H1 (cell line): ENCODE data around the gene GJD3. TPM values are rescaled to one million over a fixed set of nuclear protein-coding genes. Genes with fewer than 3 reads are reported as not detected.

Source experiments
- CTCF ChIA-PET: fragments of 300-600 bp; sonication (Branson Sonifier 250); formaldehyde crosslinking; loops from one replicate; lab custom pipeline; 2021; ENCODE audit not compliant: partially characterized antibody; lab: Charles Lee
- POLR2A ChIA-PET: fragments of 300-600 bp; sonication (Branson Sonifier 250); formaldehyde crosslinking; loops from one replicate; lab custom pipeline; 2021; ENCODE audit warnings: inconsistent platforms; ENCODE audit not compliant: partially characterized antibody; lab: Charles Lee
- DNase-seq, 2 experiments: peaks; one replicate each; pipeline versions ENCODE4 v3.0.0 to v3.0.0-alpha.2; 2010 to 2022; ENCODE audit warnings: low spot score in 2 of 2, low read depth in 1 of 2, mixed read lengths in 1 of 2
- FAIRE-seq: peaks from 2 replicates; lab custom pipeline; 2011; peaks lifted over from hg19 to GRCh38; lab: Jason Lieb, UNC
- H2AFZ ChIP-seq: 2 replicates; pipeline ENCODE4 v1.8.1; 2012; ENCODE audit warnings: low read length, inconsistent platforms
- H2AK5ac ChIP-seq: 2 replicates; pipeline ENCODE4 v1.6.1; 2013; ENCODE audit warnings: low read depth, low read length
- H2BK120ac ChIP-seq: replicated peaks from 2 replicates; pipeline ENCODE3; 2013; ENCODE audit warnings: low read depth, low read length, inconsistent platforms
- H2BK12ac ChIP-seq: 2 replicates; pipeline ENCODE4 v1.6.1; 2013; ENCODE audit warnings: low read depth, low read length
- H2BK15ac ChIP-seq: 2 replicates; pipeline ENCODE4 v1.6.1; 2013; ENCODE audit warnings: low read length
- H2BK20ac ChIP-seq: 2 replicates; pipeline ENCODE4 v1.6.1; 2013; ENCODE audit warnings: low read length
- H2BK5ac ChIP-seq: 2 replicates; pipeline ENCODE4 v1.6.1; 2013; ENCODE audit warnings: low read depth, low read length
- H3K14ac ChIP-seq: 2 replicates; pipeline ENCODE4 v1.6.1; 2013; ENCODE audit warnings: inconsistent platforms; ENCODE audit not compliant: insufficient read length
- H3K18ac ChIP-seq: 2 replicates; pipeline ENCODE4 v1.6.1; 2013; ENCODE audit warnings: low read length; ENCODE audit errors: extremely low read depth
- H3K23ac ChIP-seq: 2 replicates; pipeline ENCODE4 v1.6.1; 2013; ENCODE audit warnings: inconsistent platforms; ENCODE audit not compliant: insufficient read length
- H3K23me2 ChIP-seq: 2 replicates; pipeline ENCODE4 v1.6.1; 2013; ENCODE audit warnings: low read depth, low read length
- H3K27ac ChIP-seq: 2 replicates; pipeline ENCODE4 v1.6.1; 2011; ENCODE audit warnings: low read depth, low read length, inconsistent platforms
- H3K27me3 ChIP-seq, 4 experiments: replicated peaks in 1 of 4; 1 replicate in 1 of 4; 2 replicates in 3 of 4; pipeline versions ENCODE4 v1.6.1 to v1.8.1; 2011 to 2013; ENCODE audit warnings: low read length in 3 of 4, mild to moderate bottlenecking in 3 of 4, inconsistent platforms in 2 of 4, mixed read lengths in 2 of 4, moderate library complexity in 1 of 4; ENCODE audit not compliant: control insufficient read depth in 3 of 4, insufficient read depth in 3 of 4; ENCODE audit errors: extremely low read depth in 1 of 4
- H3K36me3 ChIP-seq, 4 experiments: 2 replicates each; pipeline versions ENCODE4 v1.6.1 to v1.8.1; 2011 to 2013; ENCODE audit warnings: mild to moderate bottlenecking in 4 of 4, low read length in 3 of 4, moderate library complexity in 2 of 4, control low read depth in 1 of 4, inconsistent platforms in 1 of 4; ENCODE audit not compliant: insufficient read depth in 4 of 4, control insufficient read depth in 2 of 4
- H3K4ac ChIP-seq: replicated peaks from 2 replicates; pipeline ENCODE3; 2013; ENCODE audit warnings: low read length, low read depth, mixed read lengths, inconsistent platforms; ENCODE audit not compliant: insufficient read length
- H3K4me1 ChIP-seq, 4 experiments: replicated peaks in 1 of 4; 1 replicate in 1 of 4; 2 replicates in 3 of 4; pipeline versions ENCODE4 v1.6.1 to v1.8.1; 2011 to 2013; ENCODE audit warnings: low read length in 3 of 4, inconsistent platforms in 2 of 4, mixed read lengths in 1 of 4; ENCODE audit not compliant: insufficient read depth in 4 of 4, control insufficient read depth in 3 of 4
- H3K4me2 ChIP-seq, 2 experiments: 2 replicates each; pipeline versions ENCODE4 v1.6.1 to v1.8.1; 2011 to 2013; ENCODE audit warnings: low read depth in 2 of 2, low read length in 2 of 2, control low read depth in 1 of 2, inconsistent platforms in 1 of 2, mild to moderate bottlenecking in 1 of 2; ENCODE audit not compliant: insufficient read depth in 1 of 2
- H3K4me3 ChIP-seq, 4 experiments: fragments of 200-600, 300-600 bp in 1 of 4; sonication (generic), shearing (Covaris generic), sonication (Bioruptor Twin) in 1 of 4; 2 replicates each; pipeline versions ENCODE4 v1.5.1 to v1.8.1; 2011 to 2016; ENCODE audit warnings: low read length in 4 of 4, low read depth in 3 of 4, control low read depth in 2 of 4, inconsistent platforms in 2 of 4, mild to moderate bottlenecking in 2 of 4, mixed read lengths in 1 of 4, moderate library complexity in 1 of 4; ENCODE audit not compliant: insufficient read depth in 2 of 4; ENCODE audit errors: extremely low read depth in 1 of 4
- H3K56ac ChIP-seq: replicated peaks from 2 replicates; pipeline ENCODE3; 2013; ENCODE audit warnings: low read depth, mild to moderate bottlenecking, mixed read lengths, low read length, inconsistent platforms; ENCODE audit not compliant: insufficient read length
- H3K79me1 ChIP-seq: 2 replicates; pipeline ENCODE4 v1.6.1; 2013; ENCODE audit warnings: low read depth, low read length, control low read depth
- H3K79me2 ChIP-seq, 2 experiments: 2 replicates each; pipeline versions ENCODE4 v1.6.1 to v1.8.1; 2012 to 2013; ENCODE audit warnings: low read length in 2 of 2, mild to moderate bottlenecking in 2 of 2, inconsistent platforms in 1 of 2; ENCODE audit not compliant: insufficient read depth in 2 of 2, control insufficient read depth in 1 of 2
- H3K9ac ChIP-seq, 4 experiments: replicated peaks in 1 of 4; 1 replicate in 1 of 4; 2 replicates in 3 of 4; pipeline versions ENCODE4 v1.6.1 to v1.8.1; 2011 to 2013; ENCODE audit warnings: low read depth in 3 of 4, low read length in 3 of 4, control low read depth in 2 of 4, mild to moderate bottlenecking in 2 of 4, moderate library complexity in 2 of 4, inconsistent platforms in 1 of 4; ENCODE audit errors: extremely low read depth in 1 of 4
- H3K9me3 ChIP-seq, 2 experiments: 2 replicates each; pipeline versions ENCODE4 v1.6.1 to v1.8.1; 2012 to 2013; ENCODE audit warnings: mild to moderate bottlenecking in 2 of 2, moderate library complexity in 2 of 2, control low read depth in 1 of 2, inconsistent platforms in 1 of 2, low read depth in 1 of 2, low read length in 1 of 2, mixed read lengths in 1 of 2; ENCODE audit not compliant: insufficient read depth in 2 of 2
- H4K20me1 ChIP-seq, 2 experiments: replicated peaks in 1 of 2; 2 replicates each; pipeline versions ENCODE3 to v1.8.1; 2011 to 2013; ENCODE audit warnings: inconsistent platforms in 2 of 2, low read length in 2 of 2, mild to moderate bottlenecking in 1 of 2; ENCODE audit not compliant: insufficient read depth in 2 of 2, control insufficient read depth in 1 of 2
- H4K5ac ChIP-seq: 2 replicates; pipeline ENCODE4 v1.6.1; 2013; ENCODE audit warnings: low read length, low read depth, mixed read lengths, inconsistent platforms; ENCODE audit not compliant: insufficient read length
- H4K8ac ChIP-seq: 2 replicates; pipeline ENCODE4 v1.8.0; 2013; ENCODE audit warnings: mild to moderate bottlenecking, moderate library complexity, low read length, inconsistent platforms; ENCODE audit not compliant: insufficient read depth; ENCODE audit errors: extremely low read depth
- H4K91ac ChIP-seq: replicated peaks from 2 replicates; pipeline ENCODE3; 2013; ENCODE audit warnings: low read length, mixed read lengths, inconsistent platforms; ENCODE audit not compliant: insufficient read length
- CTBP2 ChIP-seq: IDR thresholded peaks from 2 replicates; pipeline ENCODE4 v1.7.0; 2011; ENCODE audit warnings: borderline replicate concordance, mild to moderate bottlenecking, moderate library complexity, mixed read lengths, low read length; ENCODE audit not compliant: insufficient read depth, insufficient read length
- EZH2 ChIP-seq: fragments of 200-600 bp; sonication (generic); IDR thresholded peaks from 2 replicates; pipeline ENCODE4 v1.7.1; 2012; ENCODE audit warnings: low read depth, mild to moderate bottlenecking, moderate library complexity, low read length, inconsistent platforms; ENCODE audit not compliant: severe bottlenecking
- POLR2A ChIP-seq, 2 experiments: IDR thresholded peaks; 1 replicate in 1 of 2; 2 replicates in 1 of 2; pipeline ENCODE4 v1.6.1; 2011; ENCODE audit warnings: low read depth in 2 of 2, low read length in 2 of 2, mild to moderate bottlenecking in 2 of 2; ENCODE audit errors: control extremely low read depth in 1 of 2
- POU5F1 ChIP-seq: IDR thresholded peaks from 2 replicates; pipeline ENCODE4 v1.6.1; 2011; ENCODE audit warnings: low read depth, mild to moderate bottlenecking, low read length, moderate library complexity
- TAF1 ChIP-seq: IDR thresholded peaks from 2 replicates; pipeline ENCODE4 v1.6.1; 2011; ENCODE audit warnings: mild to moderate bottlenecking, low read depth, low read length
- WGBS, 2 experiments: shearing (Covaris generic) in 1 of 2; methylation state at CpG; one replicate each; pipeline versions ENCODE4 v1.1.6 to v1.1.7; 2013 to 2015; ENCODE audit warnings: low lambda C conversion rate in 2 of 2, mixed read lengths in 2 of 2, inconsistent platforms in 1 of 2, low coverage in 1 of 2, missing lambda C conversion rate in 1 of 2; ENCODE audit not compliant: insufficient replicate concordance in 2 of 2, insufficient coverage in 1 of 2, insufficient read length in 1 of 2; ENCODE audit errors: extremely low coverage in 1 of 2, missing lambda C conversion rate in 1 of 2; 5-methylcytosine and 5-hydroxymethylcytosine counted together
- polyA plus RNA-seq, 7 experiments: library from polyadenylated mRNA; depleted of rRNA in 3 of 7; stranded (reverse) in 5 of 7; unstranded in 2 of 7; fragments of >200 nt in 5 of 7; fragments of 200-250 nt in 2 of 7; gene quantifications; 1 replicate in 5 of 7; 2 replicates in 1 of 7; 4 replicates in 1 of 7; pipeline versions ENCODE4 v1.2.1 to v1.2.3, GENCODE V29; 2011 to 2013; ENCODE audit warnings: missing spikeins in 2 of 7, mixed read lengths in 2 of 7
- total RNA-seq: library from RNA; stranded (reverse); fragmentation: NEBNext Ultra II Directional; extraction: Animal tissue kit (Norgen Biotek cat#: 25700); gene quantifications from 2 replicates; pipeline ENCODE4 v1.2.1, GENCODE V29; 2021
- TF ChIP-seq, protein P1 (sequence below): IDR thresholded peaks from 2 replicates; pipeline ENCODE4 v1.6.1; 2012; ENCODE audit warnings: inconsistent platforms

Gene GJD3
- total and polyA plus RNA-seq, 2 of the 8 experiments (the other 6 are each of a cell fraction or from before 2014, with no cell fraction given): 0.53 to 1.9 TPM

DNA sequence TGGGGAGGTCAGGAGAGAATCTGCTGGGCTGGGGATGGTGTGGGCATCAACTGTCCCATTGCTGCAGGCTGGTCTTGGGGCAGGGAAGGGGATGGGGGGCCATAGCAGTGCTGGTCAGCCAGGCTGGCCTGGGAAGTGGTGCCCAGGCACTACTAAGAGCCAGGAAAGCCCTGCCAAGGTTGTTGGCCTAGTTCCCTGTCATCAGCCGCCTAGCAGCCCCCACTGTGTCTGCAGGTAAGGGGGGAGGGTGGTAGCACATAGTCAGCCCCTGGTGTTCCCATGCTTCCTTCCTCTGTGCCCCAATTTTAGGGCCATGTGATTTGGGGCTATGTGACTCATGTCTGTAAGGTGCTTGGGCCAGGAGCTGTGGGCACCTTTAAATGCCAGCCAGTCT, 17.8 kb downstream of the GJD3 start:
- H3K23ac ChIP-seq: no peak overlapping the region
- peaks cover 22% of the 10 kb centered on the region; the same call in 1 of the 2 replicates for H3K23me2 ChIP-seq
- 27% methylated on average over 1 of the region's 1 CpG; no CpG with 5 or more reads in 1 of the 2 experiments for WGBS, 2 experiments
- H3K18ac ChIP-seq: peak overlapping the region; percentile 75
- H2AK5ac ChIP-seq: peak overlapping the region; percentile 91
- H2BK120ac ChIP-seq: no peak overlapping the region
- no peaks in the 10 kb centered on the region; a peak in 1 of 8 replicates for H3K36me3 ChIP-seq
- H3K4ac ChIP-seq: no peak overlapping the region
- H3K79me2 ChIP-seq: no peaks in the 10 kb centered on the region; a peak in 1 of 4 replicates
- peak overlapping the region; percentile 81; the same call in 1 of the 2 replicates for H2BK5ac ChIP-seq
- ChIA-PET CTCF (interaction anchor here (1.1 to 30.8 kb wide), 4 partner anchors 10 to 191 kb away, joined by 3 to 1198 read pairs (median 38); partner anchors contain the start of gene RARA), POLR2A (interaction anchor here (0.6 to 27.8 kb wide), 5 partner anchors 16 to 95 kb away, joined by 3 to 570 read pairs (median 6); partner anchors contain the start of genes CDC6 and RARA)
- peak overlapping the region; percentile 55; the same call in 1 of the 2 replicates for H2BK20ac ChIP-seq
- H2BK15ac ChIP-seq: peak overlapping the region; percentile 65; the same call in 1 of the 2 replicates
- peak overlapping the region; percentile 96; the same call in 1 of the 2 replicates for H2BK12ac ChIP-seq
- H4K5ac ChIP-seq: no peak overlapping the region
- DNase-seq (no peak), FAIRE-seq (no peak)
- peak overlapping the region in 2 of 4 experiments; percentile 20 to 38; a peak in 2 of 7 replicates for H3K9ac ChIP-seq
- H3K27me3 ChIP-seq: peaks cover 19 to 75% (median 60%) of the 10 kb centered on the region in 4 experiments
- peak overlapping the region; percentile 85 for H4K91ac ChIP-seq
- no peaks in the 10 kb centered on the region for H3K9me3 ChIP-seq
- H3K79me1 ChIP-seq: peaks cover 5% of the 10 kb centered on the region; the same call in 1 of the 2 replicates
- H3K4me2 ChIP-seq: peak overlapping the region; percentile 77 to 87
- peak overlapping the region in 3 of 4 experiments; percentile 14 to 43 (median 23); a peak in 3 of 8 replicates for H3K4me3 ChIP-seq
- H4K8ac ChIP-seq: no peak overlapping the region
- peaks cover 37 to 57% of the 10 kb centered on the region in 2 experiments for H4K20me1 ChIP-seq
- H3K14ac ChIP-seq: no peak overlapping the region
- no peak overlapping the region for H3K56ac ChIP-seq
- H3K27ac ChIP-seq: no peak overlapping the region
- no peak overlapping the region for H2AFZ ChIP-seq
- peaks cover 21 to 72% (median 55%) of the 10 kb centered on the region in 4 experiments for H3K4me1 ChIP-seq
- TF ChIP-seq TAF1 (no peak), POU5F1 (no peak), POLR2A (IDR thresholded peaks at IDR 0.05; ENCODE audit: control extremely low read depth in 1 of 2, low read depth in 2 of 2, low read length in 2 of 2) (no peak), EZH2 (no peak), CTBP2 (no peak)
- TF ChIP-seq, protein P1, sequence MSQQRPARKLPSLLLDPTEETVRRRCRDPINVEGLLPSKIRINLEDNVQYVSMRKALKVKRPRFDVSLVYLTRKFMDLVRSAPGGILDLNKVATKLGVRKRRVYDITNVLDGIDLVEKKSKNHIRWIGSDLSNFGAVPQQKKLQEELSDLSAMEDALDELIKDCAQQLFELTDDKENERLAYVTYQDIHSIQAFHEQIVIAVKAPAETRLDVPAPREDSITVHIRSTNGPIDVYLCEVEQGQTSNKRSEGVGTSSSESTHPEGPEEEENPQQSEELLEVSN: no peak
